HG03521 (cell line): Measurements from ENCODE around the gene MECR.

ENCODE experiments used
- ATAC-seq: cut with Tn5 transposase; IDR thresholded peaks from one replicate; pipeline ENCODE4 v1.9.1; 2021; ENCODE audit warnings: mild to moderate bottlenecking, moderate library complexity; ENCODE audit not compliant: unreplicated experiment

MECR gene

GRCh38 chr1:29230553-29231378 is at the start of gene MECR:
Gene MECR (minus strand): TSS chr1:29230934. CDS start chr1:29230906, 28 bp downstream.
- ATAC-seq, result peak; percentile 90

- ATAC-seq, result no peak
Measured at GRCh38 chr1:29279951-29280391, 49.2 kb upstream of the MECR start.

- ATAC-seq, result no peak
Measured at GRCh38 chr1:29279406-29279805, 48.7 kb upstream of the MECR start.

GRCh38 chr1:29278124-29278523 is 47.4 kb upstream of the MECR start:
- no peak for ATAC-seq

- ATAC-seq, result no peak
Measured at GRCh38 chr1:29275435-29275834, 44.7 kb upstream of the MECR start.

- ATAC-seq, result no peak
Measured at GRCh38 chr1:29272147-29272907, 41.6 kb upstream of the MECR start.

- no peak for ATAC-seq
Measured at GRCh38 chr1:29271724-29272123, 41.0 kb upstream of the MECR start.

GRCh38 chr1:29270929-29271521 is 40.3 kb upstream of the MECR start:
- no peak for ATAC-seq

GRCh38 chr1:29269382-29269781 is 38.6 kb upstream of the MECR start:
- no peak for ATAC-seq

- ATAC-seq, result no peak
Measured at GRCh38 chr1:29267321-29268070, 36.8 kb upstream of the MECR start.

- ATAC-seq, result no peak
Measured at GRCh38 chr1:29266912-29267311, 36.2 kb upstream of the MECR start.

- no peak for ATAC-seq
Measured at GRCh38 chr1:29264773-29265389, 34.1 kb upstream of the MECR start.

GRCh38 chr1:29260531-29260930 is 29.8 kb upstream of the MECR start:
- no peak for ATAC-seq

- ATAC-seq, result no peak
Measured at GRCh38 chr1:29259802-29260441, 29.2 kb upstream of the MECR start.

- no peak for ATAC-seq
Measured at GRCh38 chr1:29258976-29259801, 28.5 kb upstream of the MECR start.

- ATAC-seq, result no peak
Measured at GRCh38 chr1:29258189-29258975, 27.6 kb upstream of the MECR start.

- no peak for ATAC-seq
Measured at GRCh38 chr1:29256979-29257804, 26.5 kb upstream of the MECR start.

- no peak for ATAC-seq
Measured at GRCh38 chr1:29256394-29256793, 25.7 kb upstream of the MECR start.
